GM23338 (cell line): Measurements from ENCODE around the gene DOCK4. TPM values are rescaled to one million over a fixed set of nuclear protein-coding genes. Genes with fewer than 3 reads are reported as not detected.
A peak's percentile ranks its signal among the peaks of the same experiment; 100 is the strongest.

Source experiments
- ATAC-seq: fragments of 200-7000 bp; cut with Tn5 transposase; 3 replicates; pipeline ENCODE4 v1.9.1; 2020
- DNase-seq: peaks from one replicate; pipeline ENCODE4 v3.0.0-alpha.2; 2015; ENCODE audit warnings: low spot score
- H2AFZ ChIP-seq: fragments of 200-600 bp; sonication (generic); 2 replicates; pipeline ENCODE4 v1.8.0; 2016; ENCODE audit warnings: antibody characterized with exemption, mild to moderate bottlenecking, moderate library complexity
- H3F3A ChIP-seq: fragments of 200-600 bp; sonication (generic); replicated peaks from 2 replicates; pipeline ENCODE4 v1.8.0; 2017; ENCODE audit warnings: antibody characterized with exemption, mixed run types, low read depth
- H3K27ac ChIP-seq: fragments of 200-600 bp; sonication (generic); 2 replicates; pipeline ENCODE4 v1.6.1; 2016; ENCODE audit warnings: low read depth
- H3K27me3 ChIP-seq: fragments of 200-600 bp; sonication (generic); 2 replicates; pipeline ENCODE4 v1.8.0; 2016; ENCODE audit warnings: mild to moderate bottlenecking, mixed run types, moderate library complexity; ENCODE audit not compliant: insufficient read depth
- H3K36me3 ChIP-seq: fragments of 200-600 bp; sonication (generic); 2 replicates; pipeline ENCODE4 v1.8.0; 2016; ENCODE audit warnings: mild to moderate bottlenecking; ENCODE audit not compliant: insufficient read depth
- H3K4me1 ChIP-seq: fragments of 200-600 bp; sonication (generic); 2 replicates; pipeline ENCODE4 v1.8.0; 2016; ENCODE audit warnings: mild to moderate bottlenecking, moderate library complexity; ENCODE audit not compliant: insufficient read depth
- H3K4me2 ChIP-seq: fragments of 200-600 bp; sonication (generic); 2 replicates; pipeline ENCODE4 v1.7.1; 2017; ENCODE audit warnings: mixed run types
- H3K4me3 ChIP-seq: fragments of 200-600 bp; sonication (generic); 2 replicates; pipeline ENCODE4 v1.6.1; 2016; ENCODE audit warnings: mixed run types
- H3K79me2 ChIP-seq: fragments of 200-600 bp; sonication (generic); replicated peaks from 2 replicates; pipeline ENCODE4 v1.8.0; 2017; ENCODE audit warnings: mild to moderate bottlenecking; ENCODE audit not compliant: insufficient read depth
- H3K9me2 ChIP-seq: fragments of 200-600 bp; sonication (generic); 2 replicates; pipeline ENCODE4 v1.8.0; 2017; ENCODE audit not compliant: insufficient read depth
- H4K20me1 ChIP-seq: fragments of 200-600 bp; sonication (generic); replicated peaks from 2 replicates; pipeline ENCODE4 v1.8.0; 2017; ENCODE audit warnings: mild to moderate bottlenecking; ENCODE audit not compliant: insufficient read depth
- H3K27ac Mint-ChIP-seq: 2 replicates; pipeline ENCODE4 v1.8.0; 2020; ENCODE audit warnings: inconsistent platforms, mild to moderate bottlenecking, moderate library complexity, mixed read lengths
- H3K27me3 Mint-ChIP-seq: 3 replicates; pipeline ENCODE4 v1.8.0; 2022; ENCODE audit warnings: low read depth, mild to moderate bottlenecking, moderate library complexity, mixed read lengths, inconsistent platforms; ENCODE audit not compliant: insufficient read depth, poor library complexity
- H3K36me3 Mint-ChIP-seq: 3 replicates; pipeline ENCODE4 v1.8.0; 2021; ENCODE audit warnings: low read depth, mild to moderate bottlenecking, inconsistent platforms, moderate library complexity, mixed read lengths
- H3K4me1 Mint-ChIP-seq: 3 replicates; pipeline ENCODE4 v1.8.0; 2020; ENCODE audit warnings: mild to moderate bottlenecking, inconsistent platforms, mixed read lengths
- H3K4me3 Mint-ChIP-seq: 3 replicates; pipeline ENCODE4 v1.8.0; 2021; ENCODE audit warnings: moderate library complexity, mild to moderate bottlenecking, inconsistent platforms, mixed read lengths
- H3K9me3 Mint-ChIP-seq: 3 replicates; pipeline ENCODE4 v1.8.0; 2020; ENCODE audit warnings: moderate library complexity, mild to moderate bottlenecking, inconsistent platforms, mixed read lengths
- ETS1 ChIP-seq: IDR thresholded peaks from 2 replicates; pipeline ENCODE4 v1.6.1; 2016; ENCODE audit warnings: antibody characterized with exemption
- EZH2 ChIP-seq: fragments of 200-600 bp; sonication (generic); IDR thresholded peaks from one replicate; pipeline ENCODE4 v1.8.0; 2017; ENCODE audit warnings: antibody characterized with exemption, mild to moderate bottlenecking, low read depth; ENCODE audit not compliant: unreplicated experiment
- EZH2phosphoT487 ChIP-seq: fragments of 200-600 bp; sonication (generic); IDR thresholded peaks from one replicate; pipeline ENCODE4 v1.8.1; 2018; ENCODE audit warnings: antibody characterized with exemption; ENCODE audit not compliant: unreplicated experiment
- NANOG ChIP-seq: IDR thresholded peaks from 2 replicates; pipeline ENCODE4 v1.6.1; 2016; ENCODE audit warnings: antibody characterized with exemption, borderline replicate concordance
- REST ChIP-seq: IDR thresholded peaks from one replicate; pipeline ENCODE4 v1.6.1; 2018; ENCODE audit warnings: antibody characterized with exemption; ENCODE audit not compliant: unreplicated experiment
- ZNF114 ChIP-seq: fragments of 250-450 bp; sonication (Bioruptor Pico); IDR thresholded peaks from 2 replicates; pipeline ENCODE4 v1.5.0; 2020; ENCODE audit warnings: mild to moderate bottlenecking, moderate library complexity
- ZNF331 ChIP-seq: fragments of 250-450 bp; sonication (Bioruptor Pico); IDR thresholded peaks from 2 replicates; pipeline ENCODE4 v1.5.0; 2020; ENCODE audit warnings: low read depth, mild to moderate bottlenecking, moderate library complexity
- ZNF462 ChIP-seq: fragments of 250-450 bp; sonication (Bioruptor Pico); IDR thresholded peaks from 2 replicates; pipeline ENCODE4 v1.5.0; 2020; ENCODE audit warnings: mild to moderate bottlenecking, moderate library complexity
- polyA plus RNA-seq: library from polyadenylated mRNA; unstranded; fragments of >200 nt; fragmentation: Nextera tagmentation; extraction: Ambion mirVana; gene quantifications from 2 replicates; pipeline ENCODE4 v1.2.1, GENCODE V29; 2016
- total RNA-seq: library from RNA; depleted of rRNA; stranded (reverse); fragments of >200 nt; shearing (Covaris generic); gene quantifications from 2 replicates; pipeline ENCODE4 v1.2.3, GENCODE V29; 2014
- TF ChIP-seq, protein P1 (sequence below), 2 experiments: fragments of 200-600 bp in 1 of 2; sonication (generic) in 1 of 2; conservative IDR thresholded peaks; 2 replicates each; pipeline versions ENCODE4 v1.5.1 to v1.6.1; 2016 to 2017; ENCODE audit warnings: antibody characterized with exemption in 2 of 2, low read depth in 2 of 2, mild to moderate bottlenecking in 2 of 2, moderate library complexity in 1 of 2

DOCK4 gene
- total and polyA plus RNA-seq, 2 experiments from 2014 or later: 6.3 to 33.8 TPM

- peaks cover 2% of the 10 kb centered on the region for H3K27me3 Mint-ChIP-seq
- TF ChIP-seq ZNF462 (CRISPR knock-in tag) (no peak), ZNF114 (CRISPR knock-in tag) (no peak), EZH2phosphoT487 (no peak), REST (no peak), ZNF331 (CRISPR knock-in tag) (no peak), ETS1 (no peak), EZH2 (no peak), NANOG (no peak)
- TF ChIP-seq, protein P1, sequence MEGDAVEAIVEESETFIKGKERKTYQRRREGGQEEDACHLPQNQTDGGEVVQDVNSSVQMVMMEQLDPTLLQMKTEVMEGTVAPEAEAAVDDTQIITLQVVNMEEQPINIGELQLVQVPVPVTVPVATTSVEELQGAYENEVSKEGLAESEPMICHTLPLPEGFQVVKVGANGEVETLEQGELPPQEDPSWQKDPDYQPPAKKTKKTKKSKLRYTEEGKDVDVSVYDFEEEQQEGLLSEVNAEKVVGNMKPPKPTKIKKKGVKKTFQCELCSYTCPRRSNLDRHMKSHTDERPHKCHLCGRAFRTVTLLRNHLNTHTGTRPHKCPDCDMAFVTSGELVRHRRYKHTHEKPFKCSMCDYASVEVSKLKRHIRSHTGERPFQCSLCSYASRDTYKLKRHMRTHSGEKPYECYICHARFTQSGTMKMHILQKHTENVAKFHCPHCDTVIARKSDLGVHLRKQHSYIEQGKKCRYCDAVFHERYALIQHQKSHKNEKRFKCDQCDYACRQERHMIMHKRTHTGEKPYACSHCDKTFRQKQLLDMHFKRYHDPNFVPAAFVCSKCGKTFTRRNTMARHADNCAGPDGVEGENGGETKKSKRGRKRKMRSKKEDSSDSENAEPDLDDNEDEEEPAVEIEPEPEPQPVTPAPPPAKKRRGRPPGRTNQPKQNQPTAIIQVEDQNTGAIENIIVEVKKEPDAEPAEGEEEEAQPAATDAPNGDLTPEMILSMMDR (conservative IDR thresholded peaks at IDR 0.05; ENCODE audit: low read depth in 2 of 2): no peak
- no peaks in the 10 kb centered on the region for H3K36me3 Mint-ChIP-seq
- peaks cover 64% of the 10 kb centered on the region for H3K4me1 Mint-ChIP-seq
- H4K20me1 ChIP-seq: no peaks in the 10 kb centered on the region
- no peaks in the 10 kb centered on the region for H3K9me2 ChIP-seq
- no peaks in the 10 kb centered on the region for H3K9me3 Mint-ChIP-seq
- H2AFZ ChIP-seq: no peak overlapping the region
- 0 out of 2 replicates have a peak overlapping the region, but pooled peaks have one; percentile 17 for H3K4me2 ChIP-seq
- H3K4me1 ChIP-seq: peaks cover 49% of the 10 kb centered on the region
- no peaks in the 10 kb centered on the region for H3F3A ChIP-seq
- H3K79me2 ChIP-seq: peaks cover 9% of the 10 kb centered on the region
- no peak overlapping the region for H3K4me3 Mint-ChIP-seq
- peak overlapping the region; percentile 12; the same call in 1 of the 2 replicates for H3K27ac Mint-ChIP-seq
- DNase-seq: no peak
- no peak overlapping the region for H3K27ac ChIP-seq
- no peak for ATAC-seq
- H3K27me3 ChIP-seq: no peaks in the 10 kb centered on the region
- H3K4me3 ChIP-seq: no peak overlapping the region
- H3K36me3 ChIP-seq: no peaks in the 10 kb centered on the region
Measured at GRCh38 chr7:112031689-112032088, 174.5 kb downstream of the DOCK4 start.
